Parathyroid adenoma (tissue), 2 donors: Measurements from ENCODE around the gene TF.

Experiments
- H2AFZ ChIP-seq: fragments of 300-600 bp; sonication (generic); one replicate; pipeline ENCODE4 v1.7.0; 2017; ENCODE audit warnings: antibody characterized with exemption, mild to moderate bottlenecking
- H3K27ac ChIP-seq: fragments of 300-600 bp; sonication (generic); one replicate; pipeline ENCODE4 v1.7.0; 2017
- H3K27me3 ChIP-seq: fragments of 300-600 bp; sonication (generic); one replicate; pipeline ENCODE4 v1.7.0; 2017; ENCODE audit warnings: low read length; ENCODE audit not compliant: control insufficient read depth, insufficient read depth
- H3K36me3 ChIP-seq: fragments of 300-600 bp; sonication (generic); one replicate; pipeline ENCODE4 v1.7.0; 2017; ENCODE audit warnings: low read length; ENCODE audit not compliant: control insufficient read depth, insufficient read depth
- H3K4me1 ChIP-seq: fragments of 300-600 bp; sonication (generic); one replicate; pipeline ENCODE4 v1.7.0; 2017; ENCODE audit warnings: control low read depth
- H3K4me2 ChIP-seq: fragments of 300-600 bp; sonication (generic); one replicate; pipeline ENCODE4 v1.7.0; 2017; ENCODE audit warnings: low read length
- H3K4me3 ChIP-seq: fragments of 300-600 bp; sonication (generic); one replicate; pipeline ENCODE4 v1.7.0; 2017; ENCODE audit warnings: low read depth, low read length
- H3K79me2 ChIP-seq: fragments of 300-600 bp; sonication (generic); one replicate; pipeline ENCODE4 v1.7.0; 2017; ENCODE audit warnings: control low read depth
- H3K9ac ChIP-seq: fragments of 300-600 bp; sonication (generic); one replicate; pipeline ENCODE4 v1.7.0; 2017; ENCODE audit warnings: mild to moderate bottlenecking
- H3K9me3 ChIP-seq: fragments of 300-600 bp; sonication (generic); one replicate; pipeline ENCODE4 v1.7.0; 2017; ENCODE audit warnings: low read length; ENCODE audit not compliant: control insufficient read depth
- TF ChIP-seq, protein P1 (sequence below): fragments of 300-600 bp; sonication (generic); IDR thresholded peaks from one replicate; pipeline ENCODE4 v1.7.0; 2017; ENCODE audit warnings: antibody characterized with exemption, mild to moderate bottlenecking
- donor health status: primary hyperparathyroidism.

The TF gene

GRCh38 chr3:133754455-133754854 is 8.3 kb downstream of the TF start:
- no peaks in the 10 kb centered on the region for H3K36me3 ChIP-seq
- no peak overlapping the region for H3K9ac ChIP-seq
- no peak overlapping the region for H3K27ac ChIP-seq
- H3K9me3 ChIP-seq, result no peaks in the 10 kb centered on the region
- H3K79me2 ChIP-seq, result no peaks in the 10 kb centered on the region
- no peak overlapping the region for H3K4me2 ChIP-seq
- TF ChIP-seq, protein P1, sequence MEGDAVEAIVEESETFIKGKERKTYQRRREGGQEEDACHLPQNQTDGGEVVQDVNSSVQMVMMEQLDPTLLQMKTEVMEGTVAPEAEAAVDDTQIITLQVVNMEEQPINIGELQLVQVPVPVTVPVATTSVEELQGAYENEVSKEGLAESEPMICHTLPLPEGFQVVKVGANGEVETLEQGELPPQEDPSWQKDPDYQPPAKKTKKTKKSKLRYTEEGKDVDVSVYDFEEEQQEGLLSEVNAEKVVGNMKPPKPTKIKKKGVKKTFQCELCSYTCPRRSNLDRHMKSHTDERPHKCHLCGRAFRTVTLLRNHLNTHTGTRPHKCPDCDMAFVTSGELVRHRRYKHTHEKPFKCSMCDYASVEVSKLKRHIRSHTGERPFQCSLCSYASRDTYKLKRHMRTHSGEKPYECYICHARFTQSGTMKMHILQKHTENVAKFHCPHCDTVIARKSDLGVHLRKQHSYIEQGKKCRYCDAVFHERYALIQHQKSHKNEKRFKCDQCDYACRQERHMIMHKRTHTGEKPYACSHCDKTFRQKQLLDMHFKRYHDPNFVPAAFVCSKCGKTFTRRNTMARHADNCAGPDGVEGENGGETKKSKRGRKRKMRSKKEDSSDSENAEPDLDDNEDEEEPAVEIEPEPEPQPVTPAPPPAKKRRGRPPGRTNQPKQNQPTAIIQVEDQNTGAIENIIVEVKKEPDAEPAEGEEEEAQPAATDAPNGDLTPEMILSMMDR, result no peak
- H3K27me3 ChIP-seq, result no peaks in the 10 kb centered on the region
- no peak overlapping the region for H3K4me3 ChIP-seq
- no peaks in the 10 kb centered on the region for H3K4me1 ChIP-seq
- H2AFZ ChIP-seq, result no peak overlapping the region

DNA sequence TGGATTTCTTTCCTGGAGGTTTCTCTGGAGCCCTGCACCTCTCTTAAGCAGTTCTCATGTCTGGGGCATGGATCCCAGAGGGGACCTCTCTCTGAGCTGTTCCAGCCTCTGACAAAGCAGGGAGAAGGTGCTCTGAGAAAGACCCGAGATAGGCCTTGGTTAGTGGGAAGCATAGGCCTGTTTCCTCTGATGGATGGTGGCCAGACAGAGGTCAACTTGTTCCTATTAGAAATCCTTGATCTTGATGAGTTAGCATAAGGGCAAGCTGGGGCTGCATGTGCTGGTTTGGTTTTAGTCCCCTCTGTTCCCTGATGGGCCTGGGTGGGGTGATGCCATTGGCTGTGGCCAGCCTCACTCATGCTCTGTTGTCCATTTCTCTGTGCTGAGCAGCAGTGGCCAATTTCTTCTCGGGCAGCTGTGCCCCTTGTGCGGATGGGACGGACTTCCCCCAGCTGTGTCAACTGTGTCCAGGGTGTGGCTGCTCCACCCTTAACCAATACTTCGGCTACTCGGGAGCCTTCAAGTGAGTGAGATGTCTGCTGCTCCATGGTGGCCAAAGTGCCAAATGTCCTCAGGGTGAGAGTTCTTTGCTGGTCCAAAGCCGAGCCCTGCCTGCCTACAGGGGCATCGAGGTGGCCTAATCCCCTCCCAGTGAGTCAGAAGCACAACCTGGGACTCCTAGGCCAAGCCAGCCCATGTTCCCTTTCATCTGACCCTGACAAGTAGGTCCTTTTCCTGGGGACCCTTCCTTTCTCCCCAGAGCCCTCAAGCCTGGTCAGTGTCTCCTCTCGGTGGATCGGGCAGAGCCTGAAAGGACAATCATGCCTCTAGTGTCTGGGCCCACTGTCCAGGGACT is 9.0 kb downstream of the TF start:
- Histone ChIP-seq H3K4me1 (no peaks in the 10 kb centered on the region), H3K9ac (no peak overlapping the region), H3K36me3 (no peaks in the 10 kb centered on the region), H3K9me3 (no peaks in the 10 kb centered on the region), H2AFZ (no peak overlapping the region), H3K79me2 (no peaks in the 10 kb centered on the region), H3K4me3 (no peak overlapping the region), H3K27me3 (no peaks in the 10 kb centered on the region), H3K27ac (no peak overlapping the region), H3K4me2 (no peak overlapping the region)
- TF ChIP-seq, protein P1, result no peak

DNA sequence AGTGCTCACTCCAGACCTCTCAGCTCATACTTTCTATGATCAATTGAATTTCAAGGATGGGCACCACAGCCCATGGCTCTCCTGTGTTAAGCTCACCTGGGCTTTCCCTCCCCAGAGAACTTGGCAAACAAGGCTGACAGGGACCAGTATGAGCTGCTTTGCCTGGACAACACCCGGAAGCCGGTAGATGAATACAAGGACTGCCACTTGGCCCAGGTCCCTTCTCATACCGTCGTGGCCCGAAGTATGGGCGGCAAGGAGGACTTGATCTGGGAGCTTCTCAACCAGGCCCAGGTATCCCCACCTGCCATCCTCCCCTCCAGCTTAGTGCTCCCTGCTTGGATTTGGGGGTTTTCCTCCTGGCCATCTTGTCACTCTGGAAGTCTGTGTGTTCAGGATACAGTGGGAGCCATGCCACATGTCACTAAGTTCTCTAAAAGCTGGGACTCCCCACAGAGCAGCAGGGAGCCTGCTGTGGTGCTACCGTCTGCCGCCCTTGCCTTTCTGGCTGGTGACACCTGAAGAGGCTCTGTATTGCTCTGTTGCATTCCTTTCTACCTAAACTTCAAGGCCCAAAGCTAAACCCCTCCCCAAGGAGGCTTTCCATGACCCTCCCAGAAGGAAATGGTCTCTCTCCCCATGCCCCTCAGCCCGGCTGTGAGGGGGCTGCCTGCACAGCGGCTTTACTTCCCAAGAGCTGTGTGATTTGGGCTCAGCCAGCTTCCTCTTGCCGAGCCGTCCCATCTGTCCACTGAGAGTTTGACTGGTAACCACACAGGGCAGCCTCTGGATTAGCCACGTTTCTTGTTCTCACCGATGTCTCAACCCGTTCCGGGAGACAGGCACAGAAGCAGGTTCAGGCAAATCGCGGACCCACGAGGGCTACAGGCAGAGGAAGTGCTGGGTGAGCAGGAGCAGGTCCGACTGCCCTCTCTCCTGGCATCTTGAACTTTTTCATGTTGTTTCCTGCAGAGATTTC is 10.8 kb downstream of the TF start:
- no peak overlapping the region for H3K4me3 ChIP-seq
- H3K79me2 ChIP-seq, result no peaks in the 10 kb centered on the region
- no peak overlapping the region for H3K27ac ChIP-seq
- no peak overlapping the region for H3K4me2 ChIP-seq
- H3K9me3 ChIP-seq, result no peaks in the 10 kb centered on the region
- no peaks in the 10 kb centered on the region for H3K27me3 ChIP-seq
- TF ChIP-seq, protein P1, result no peak
- no peak overlapping the region for H2AFZ ChIP-seq
- H3K9ac ChIP-seq, result no peak overlapping the region
- no peaks in the 10 kb centered on the region for H3K36me3 ChIP-seq
- no peaks in the 10 kb centered on the region for H3K4me1 ChIP-seq

- Histone ChIP-seq H3K4me3 (no peak overlapping the region), H3K36me3 (no peaks in the 10 kb centered on the region), H2AFZ (no peak overlapping the region), H3K27me3 (no peaks in the 10 kb centered on the region), H3K4me1 (no peaks in the 10 kb centered on the region), H3K79me2 (no peaks in the 10 kb centered on the region), H3K4me2 (no peak overlapping the region), H3K9ac (no peak overlapping the region), H3K9me3 (no peaks in the 10 kb centered on the region), H3K27ac (no peak overlapping the region)
- TF ChIP-seq, protein P1, result no peak
These were observed 11.7 kb downstream of the TF start for GRCh38 chr3:133757701-133758567.
